Kidney glomerular epithelial cell (primary cell): ENCODE data around the gene PRR5L.

Source experiments
- DNase-seq: peaks from one replicate; lab custom pipeline; 2025; lab: John Stamatoyannopoulos, UW

The PRR5L gene

GRCh38 chr11:36436589-36436988 is 140.5 kb downstream of the PRR5L start:
- DNase-seq = no peak

- DNase-seq = no peak
Measured at GRCh38 chr11:36437413-36437812, 141.3 kb downstream of the PRR5L start.

DNA sequence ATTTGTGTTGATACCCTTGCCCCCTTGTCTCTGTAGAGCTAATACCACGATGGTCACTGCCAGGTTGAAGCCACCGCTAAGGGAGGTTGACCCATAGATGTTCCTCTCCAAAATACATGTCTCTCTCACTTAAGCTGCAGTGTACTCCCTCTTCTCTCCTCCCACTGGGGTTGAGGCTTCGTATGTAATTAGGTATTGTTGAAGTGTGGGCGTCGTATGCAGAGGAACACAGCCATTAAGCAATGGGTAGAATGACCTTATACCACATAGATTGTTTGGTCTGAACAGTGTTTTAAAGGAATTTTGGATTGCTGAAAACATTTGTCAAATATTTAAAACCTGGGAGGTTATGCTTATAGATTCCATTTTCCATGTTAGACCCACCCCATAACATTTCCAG is 142.0 kb downstream of the PRR5L start:
- no peak for DNase-seq

DNA sequence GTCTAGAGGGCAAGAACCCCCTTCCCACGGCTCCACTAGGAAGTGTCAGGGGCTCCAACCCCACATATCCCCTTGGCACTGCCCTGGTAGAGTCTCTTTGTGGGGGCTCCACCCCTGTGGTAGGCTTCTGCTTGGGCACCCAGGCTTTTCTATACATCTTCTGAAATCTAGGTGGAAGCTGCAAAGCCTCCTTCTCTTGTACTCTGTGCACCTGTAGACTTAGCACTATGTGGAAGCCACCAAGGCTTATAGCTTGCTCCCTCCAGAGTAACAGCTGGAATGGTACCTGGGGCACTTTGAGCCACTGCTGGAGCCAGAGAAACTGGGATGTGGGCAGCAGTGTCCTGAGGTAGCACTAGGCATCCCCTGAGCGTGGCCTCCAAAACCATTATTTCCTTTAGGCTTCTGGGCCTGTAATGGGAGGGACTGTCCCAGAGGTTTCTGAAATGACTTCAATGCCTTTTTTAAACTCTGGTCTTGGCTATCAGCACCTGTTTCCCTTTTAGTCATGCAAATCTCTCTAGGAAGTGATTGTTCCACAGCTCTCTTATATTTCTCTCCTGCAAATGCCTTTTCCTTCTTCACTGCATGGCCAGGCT is 145.6 kb downstream of the PRR5L start:
- no peak for DNase-seq

GRCh38 chr11:36443661-36444060 is 147.6 kb downstream of the PRR5L start:
- DNase-seq = no peak

DNA sequence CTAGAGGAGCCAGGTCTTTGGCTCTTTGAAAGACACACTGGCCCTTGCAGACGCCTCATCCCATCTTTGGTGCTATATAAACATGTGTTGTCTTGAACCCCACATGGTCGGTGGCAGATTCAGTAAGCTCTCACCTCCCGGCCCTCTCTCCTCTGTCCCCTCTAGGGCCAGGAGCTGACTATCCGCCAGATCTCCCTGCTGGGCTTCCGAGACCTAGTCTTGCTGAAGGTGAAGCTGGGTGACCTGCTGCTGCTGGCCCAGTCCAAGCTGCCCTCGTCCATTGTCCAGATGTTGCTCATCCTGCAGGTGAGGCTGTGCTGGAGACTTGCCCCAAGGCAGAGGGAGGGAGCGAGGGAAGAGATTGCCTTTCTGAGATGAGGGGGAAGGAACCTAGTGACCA is 150.0 kb downstream of the PRR5L start:
- DNase-seq = no peak

GRCh38 chr11:36447514-36447913 is 151.4 kb downstream of the PRR5L start:
- no peak for DNase-seq

DNA sequence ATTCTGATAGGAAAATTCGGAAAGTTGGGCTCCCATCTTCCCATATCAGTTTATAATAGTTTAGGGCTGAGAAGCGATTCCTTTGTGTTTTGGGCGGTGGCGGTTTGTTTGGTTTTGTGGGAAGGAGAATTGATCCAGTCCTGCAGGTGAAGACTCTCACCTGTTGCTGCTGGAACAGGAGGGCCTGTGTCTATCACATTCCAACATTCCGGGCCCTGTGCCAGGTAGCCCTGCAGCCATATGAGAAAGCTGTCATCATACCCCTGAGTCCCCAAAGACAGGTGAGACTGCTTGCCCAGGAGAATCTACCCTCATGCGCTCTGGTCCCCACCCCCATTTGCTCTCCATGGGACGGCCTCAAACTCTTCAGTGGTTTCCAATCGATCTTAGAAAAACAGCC is 151.9 kb downstream of the PRR5L start:
- DNase-seq = no peak

DNA sequence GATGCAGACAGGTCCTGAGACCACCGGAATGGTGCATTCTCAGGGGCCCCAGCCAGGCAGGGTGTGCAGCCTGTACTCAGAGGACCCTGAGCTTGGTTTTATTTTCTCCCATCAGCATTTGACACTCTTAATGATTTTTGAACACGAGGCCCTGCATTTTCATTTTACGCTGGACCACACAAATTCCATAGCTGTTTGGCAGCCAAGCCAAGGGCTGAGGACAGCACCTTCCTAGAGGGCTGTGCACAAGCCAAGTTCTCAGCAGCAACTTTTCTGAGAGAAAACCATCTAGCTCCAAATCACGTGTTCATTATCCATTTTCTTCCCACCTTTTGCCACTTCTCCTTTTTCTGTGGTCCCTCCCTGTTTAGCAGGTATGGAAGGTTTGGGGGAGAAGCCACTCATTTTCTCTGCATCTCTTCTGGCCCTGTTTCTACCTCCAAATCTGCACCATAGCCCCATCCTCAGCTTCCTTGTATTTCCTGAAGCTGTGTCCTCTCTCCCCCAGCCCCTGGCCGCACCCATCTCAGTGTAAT is 153.5 kb downstream of the PRR5L start:
- no peak for DNase-seq

GRCh38 chr11:36450110-36450572 is 154.1 kb downstream of the PRR5L start:
- no peak for DNase-seq

GRCh38 chr11:36451045-36451444 is 155.0 kb downstream of the PRR5L start:
- no peak for DNase-seq

DNA sequence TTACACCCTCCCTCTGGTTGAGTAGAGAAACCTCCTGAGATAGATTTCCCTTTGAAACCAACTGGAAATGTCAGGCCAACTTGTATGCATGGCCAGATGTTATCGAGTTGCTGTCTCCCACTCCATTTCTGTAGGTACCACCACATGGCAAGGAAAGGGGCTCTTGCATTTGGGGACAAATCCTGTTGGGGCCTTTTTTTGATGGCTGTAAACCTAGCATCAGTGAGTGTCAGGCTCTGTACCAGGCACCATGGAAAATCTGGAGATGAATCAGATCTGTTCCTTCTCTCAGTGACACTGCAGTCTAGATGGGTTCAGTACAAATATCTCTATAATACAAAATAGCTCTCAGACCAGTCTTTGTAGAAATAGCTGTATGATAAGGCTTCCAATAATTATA is 155.6 kb downstream of the PRR5L start:
- no peak for DNase-seq

DNA sequence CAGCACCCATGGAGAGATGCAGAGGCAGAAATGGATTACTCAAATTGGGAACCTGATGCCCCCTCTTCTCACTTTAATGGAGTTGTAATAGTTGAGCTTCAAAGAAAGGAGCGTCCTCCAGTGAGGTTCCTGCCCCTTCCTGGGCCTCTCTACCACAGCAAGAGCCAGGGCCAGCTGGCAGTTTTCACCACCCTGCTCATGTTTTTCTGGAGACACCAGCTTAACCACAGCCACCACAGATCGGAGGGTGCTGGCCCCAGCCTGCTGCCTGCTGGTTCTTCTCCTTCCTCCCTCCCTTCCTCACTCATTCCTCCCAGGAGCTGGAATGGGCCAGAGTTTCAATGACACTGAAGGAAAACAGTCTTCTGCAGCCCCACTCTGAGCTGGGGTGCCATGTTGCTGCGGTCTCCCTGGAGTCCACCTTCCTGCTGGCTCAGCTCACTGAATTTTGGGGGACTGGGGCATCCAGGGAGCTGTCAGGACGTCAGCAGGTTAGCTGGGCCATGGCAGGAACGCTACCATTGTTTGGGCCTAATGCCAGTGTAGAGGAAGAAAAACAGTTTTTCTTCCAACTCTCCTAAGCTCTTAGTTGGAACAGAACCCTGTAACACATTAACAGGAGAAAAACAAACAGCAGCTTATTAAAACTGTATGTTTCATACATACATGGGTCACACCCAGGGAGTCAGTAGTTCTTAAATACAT is 156.3 kb downstream of the PRR5L start:
- no peak for DNase-seq

- DNase-seq = peak; percentile 29
Measured at GRCh38 chr11:36452961-36453360, 156.9 kb downstream of the PRR5L start.

DNA sequence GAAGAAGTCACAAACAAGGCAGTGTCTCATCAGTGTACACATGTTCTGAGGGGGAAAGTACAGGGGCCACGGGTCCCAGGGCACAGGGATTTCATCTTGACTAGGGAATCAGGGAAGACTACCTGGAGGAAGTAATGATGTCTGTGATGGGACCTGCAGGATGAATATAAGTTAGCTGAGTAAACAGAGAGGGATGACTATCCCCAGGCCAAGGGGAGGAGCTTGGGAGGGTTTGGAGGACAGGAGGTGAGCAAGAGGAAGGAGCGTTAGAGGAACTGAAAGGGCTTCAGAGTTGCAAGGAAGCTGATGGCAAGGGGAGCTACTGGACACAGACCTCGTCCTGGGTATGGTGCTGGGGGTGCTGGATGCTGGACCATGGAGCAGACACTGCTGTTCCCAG is 157.6 kb downstream of the PRR5L start:
- no peak for DNase-seq

DNA sequence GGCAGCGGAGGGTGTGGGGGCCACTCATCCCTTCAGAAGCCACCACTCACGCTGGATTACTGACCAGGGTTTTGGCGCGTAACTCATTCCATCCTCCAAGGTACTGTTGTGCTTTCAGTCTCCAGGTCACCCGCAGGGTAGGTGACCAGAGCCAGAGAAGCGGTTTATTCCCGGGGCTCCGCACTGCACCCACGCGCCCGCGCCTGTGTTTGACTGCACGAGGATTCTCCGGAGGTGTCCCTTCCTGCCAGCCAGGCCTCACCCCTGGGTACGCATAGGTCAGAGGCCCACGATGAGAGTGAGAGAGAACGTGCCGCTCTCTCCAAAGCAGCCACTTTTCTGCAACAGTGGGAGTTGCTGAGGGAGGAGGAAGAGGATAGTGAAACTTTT is 158.5 kb downstream of the PRR5L start:
- DNase-seq = no peak

DNA sequence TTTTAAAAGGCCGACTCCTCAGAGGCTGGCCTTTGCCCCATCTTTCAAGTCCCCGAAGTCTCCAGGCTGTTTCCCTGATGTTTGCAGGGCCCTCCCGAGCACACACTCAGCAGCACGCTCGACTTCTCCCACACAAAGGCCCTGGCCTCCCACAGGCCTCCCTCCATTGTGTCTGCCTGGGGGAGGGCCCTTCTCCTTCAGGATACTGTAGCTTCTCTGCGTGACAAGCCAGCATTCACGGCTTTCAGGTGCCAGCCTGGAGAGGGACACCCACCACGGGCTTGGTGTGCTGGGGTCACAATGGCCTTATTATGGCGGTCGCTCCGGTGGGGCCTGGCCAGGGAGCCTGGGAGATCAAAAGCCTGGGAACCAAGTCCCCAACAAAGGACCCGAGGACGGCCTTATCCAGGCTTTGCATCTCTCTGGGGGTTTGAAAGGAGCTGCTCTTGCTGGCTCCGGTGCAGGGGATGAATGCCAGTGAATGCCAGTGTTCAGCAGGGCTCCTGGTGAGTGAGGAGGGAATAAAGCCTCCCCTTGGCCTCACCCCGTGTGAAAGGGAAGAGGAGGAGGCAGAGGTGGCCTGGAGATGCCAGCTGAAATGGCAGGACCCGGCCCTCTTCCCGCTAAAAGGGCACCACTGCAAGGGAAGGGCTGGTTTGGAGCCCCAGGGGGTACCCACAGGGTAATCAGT is 159.0 kb downstream of the PRR5L start:
- peak; percentile 28 for DNase-seq

DNA sequence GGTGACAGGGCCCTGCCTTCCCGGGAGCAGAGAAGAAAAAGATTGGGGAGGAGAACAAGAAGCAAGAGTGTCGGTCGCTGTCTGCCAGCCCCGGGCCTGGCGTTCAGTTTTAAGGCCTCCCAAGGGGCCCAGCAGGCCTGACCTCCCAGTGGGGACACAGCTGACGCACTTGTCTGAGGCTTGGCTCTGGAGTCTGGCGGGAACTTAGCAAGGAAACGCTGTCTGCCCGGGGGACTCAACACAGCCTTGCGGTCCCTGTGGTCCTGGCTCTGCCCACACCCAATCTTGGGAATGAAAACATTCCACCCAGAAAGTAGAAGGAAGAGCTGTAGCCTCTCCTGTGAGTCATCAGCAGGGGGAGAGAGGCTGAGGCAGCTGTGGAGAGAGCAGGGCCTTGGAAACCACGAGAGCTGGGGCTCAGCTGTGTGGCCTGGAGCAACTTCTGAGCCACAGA is 159.6 kb downstream of the PRR5L start:
- DNase-seq = peak; percentile 92

DNA sequence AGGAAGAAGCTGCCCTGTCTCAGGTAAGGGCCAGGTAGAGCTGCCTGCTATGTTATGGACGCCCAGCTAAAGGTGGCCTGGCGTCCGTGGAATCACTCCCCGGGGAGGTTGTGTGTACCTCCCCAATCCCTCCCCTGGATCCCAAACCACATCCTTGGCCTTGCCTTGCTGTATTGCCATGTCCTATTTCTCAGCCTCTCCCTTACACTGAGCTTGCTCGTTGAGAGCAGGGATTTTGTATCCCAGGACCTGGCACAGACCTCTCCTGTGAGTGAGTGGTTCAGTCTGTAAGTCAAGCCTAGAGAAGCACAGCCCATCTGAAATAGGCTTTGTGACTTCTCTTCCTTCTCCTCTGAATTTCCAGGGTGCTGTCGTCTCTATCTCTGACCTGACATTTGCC is 160.1 kb downstream of the PRR5L start:
- DNase-seq = peak; percentile 50

GRCh38 chr11:36458129-36458915 is 162.2 kb downstream of the PRR5L start:
- DNase-seq = no peak

DNA sequence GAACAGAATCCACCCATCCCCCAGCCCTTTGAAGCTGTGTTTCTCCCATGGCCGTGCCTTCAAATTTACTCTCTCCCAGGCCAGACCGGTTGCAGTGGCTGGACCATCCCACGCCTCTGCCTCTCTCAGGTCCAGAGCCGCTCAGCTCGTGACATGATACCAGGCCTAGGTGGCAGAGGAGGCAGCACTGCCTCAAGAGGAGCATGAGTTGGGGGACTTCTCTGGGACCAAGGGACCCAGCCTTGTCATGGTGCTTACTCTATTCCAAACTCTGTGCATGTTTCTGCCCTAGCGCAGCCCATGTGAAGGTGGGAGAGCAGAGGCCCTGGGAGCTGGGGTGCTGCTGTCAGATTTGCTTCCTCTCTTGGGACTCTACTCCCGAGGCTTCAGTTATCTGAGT is 163.0 kb downstream of the PRR5L start:
- DNase-seq = no peak

DNA sequence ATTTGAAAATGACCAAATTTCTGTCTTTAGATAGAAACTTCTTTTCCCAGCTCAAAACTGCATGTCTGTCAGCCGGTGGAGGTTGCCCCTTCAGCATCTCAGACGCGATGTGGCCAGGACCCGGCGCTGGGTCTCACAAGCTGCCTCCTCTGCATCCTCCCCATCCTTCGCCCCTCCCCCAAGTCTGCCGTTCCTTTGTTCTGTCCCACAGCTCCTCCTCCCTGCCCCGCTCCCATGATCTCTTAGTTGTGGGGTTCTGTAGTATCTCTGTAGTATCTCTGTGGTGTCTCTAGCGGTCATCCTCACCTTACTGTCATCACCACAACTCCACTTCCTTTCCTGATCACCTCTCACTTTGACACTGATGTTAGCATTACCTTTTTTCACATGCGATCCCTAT is 164.1 kb downstream of the PRR5L start:
- DNase-seq = no peak
